ENCODE measurements around the gene RTRAF.
A peak's percentile ranks its signal among the peaks of the same experiment; 100 is the strongest.

Gene RTRAF

DNA sequence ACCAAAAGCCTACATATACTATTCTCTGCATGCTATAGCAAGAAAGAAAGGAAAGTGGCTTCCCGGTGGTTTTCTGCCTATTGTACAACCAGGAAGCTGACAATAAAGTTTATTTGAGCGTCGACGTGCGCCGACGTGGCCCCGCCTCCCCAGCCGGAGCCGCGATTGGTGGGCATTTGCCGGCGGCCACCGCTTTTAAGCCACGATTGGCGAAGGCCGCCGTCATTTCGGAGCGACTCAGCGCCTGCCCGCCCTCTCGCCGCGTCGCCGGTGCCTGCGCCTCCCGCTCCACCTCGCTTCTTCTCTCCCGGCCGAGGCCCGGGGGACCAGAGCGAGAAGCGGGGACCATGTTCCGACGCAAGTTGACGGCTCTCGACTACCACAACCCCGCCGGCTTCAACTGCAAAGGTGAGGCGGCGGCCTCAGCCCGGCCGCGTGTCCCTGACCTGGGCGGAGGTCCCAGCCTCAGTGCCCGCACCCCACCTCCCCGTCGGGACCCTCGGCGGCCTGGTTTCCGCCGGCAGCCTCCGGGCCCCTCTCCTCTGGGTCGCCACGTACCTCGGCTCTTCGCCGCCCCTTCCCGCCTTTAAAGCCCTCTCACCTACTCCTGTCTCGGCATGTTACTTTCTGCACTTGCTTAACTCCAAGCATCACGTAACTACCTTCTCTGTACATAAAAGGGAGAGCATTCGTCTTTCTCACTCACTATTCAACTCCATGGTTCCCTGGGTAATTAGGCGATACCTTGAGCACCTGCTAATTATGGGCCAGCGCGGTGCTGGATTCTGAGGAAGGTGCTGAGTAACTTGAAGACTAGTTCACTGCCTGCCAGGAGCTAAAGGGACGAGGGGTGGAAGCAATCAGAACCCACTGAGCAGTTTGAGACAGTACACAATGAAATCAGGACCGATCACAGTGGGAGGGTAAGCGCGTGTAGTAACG lies at the start of gene RTRAF:
Gene RTRAF (plus strand): TSS at position 254 of the 942 bp plus-strand sequence. CDS start 94 bp downstream, at position 348.
- H3K4me3 ChIP-seq (ENCODE audit: low read depth, low read length) = peak within 1 kb of the TSS; percentile 99
- TF ChIP-seq POLR2A (IDR thresholded peaks at IDR 0.05; ENCODE audit: extremely low read depth, insufficient read length) (peak; percentile 59), MYC (IDR thresholded peaks at IDR 0.05; ENCODE audit: low read depth, low read length) (peak; percentile 77)
- TF ChIP-seq, protein P1, sequence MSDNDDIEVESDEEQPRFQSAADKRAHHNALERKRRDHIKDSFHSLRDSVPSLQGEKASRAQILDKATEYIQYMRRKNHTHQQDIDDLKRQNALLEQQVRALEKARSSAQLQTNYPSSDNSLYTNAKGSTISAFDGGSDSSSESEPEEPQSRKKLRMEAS (IDR thresholded peaks at IDR 0.05; ENCODE audit: low read depth, low read length) = peak; percentile 65
- TF ChIP-seq, protein P2, sequence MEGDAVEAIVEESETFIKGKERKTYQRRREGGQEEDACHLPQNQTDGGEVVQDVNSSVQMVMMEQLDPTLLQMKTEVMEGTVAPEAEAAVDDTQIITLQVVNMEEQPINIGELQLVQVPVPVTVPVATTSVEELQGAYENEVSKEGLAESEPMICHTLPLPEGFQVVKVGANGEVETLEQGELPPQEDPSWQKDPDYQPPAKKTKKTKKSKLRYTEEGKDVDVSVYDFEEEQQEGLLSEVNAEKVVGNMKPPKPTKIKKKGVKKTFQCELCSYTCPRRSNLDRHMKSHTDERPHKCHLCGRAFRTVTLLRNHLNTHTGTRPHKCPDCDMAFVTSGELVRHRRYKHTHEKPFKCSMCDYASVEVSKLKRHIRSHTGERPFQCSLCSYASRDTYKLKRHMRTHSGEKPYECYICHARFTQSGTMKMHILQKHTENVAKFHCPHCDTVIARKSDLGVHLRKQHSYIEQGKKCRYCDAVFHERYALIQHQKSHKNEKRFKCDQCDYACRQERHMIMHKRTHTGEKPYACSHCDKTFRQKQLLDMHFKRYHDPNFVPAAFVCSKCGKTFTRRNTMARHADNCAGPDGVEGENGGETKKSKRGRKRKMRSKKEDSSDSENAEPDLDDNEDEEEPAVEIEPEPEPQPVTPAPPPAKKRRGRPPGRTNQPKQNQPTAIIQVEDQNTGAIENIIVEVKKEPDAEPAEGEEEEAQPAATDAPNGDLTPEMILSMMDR (IDR thresholded peaks at IDR 0.05; ENCODE audit: low read depth, low read length) = no peak
- peak; percentile 96 for DNase-seq (ENCODE audit: low read depth)

DNA sequence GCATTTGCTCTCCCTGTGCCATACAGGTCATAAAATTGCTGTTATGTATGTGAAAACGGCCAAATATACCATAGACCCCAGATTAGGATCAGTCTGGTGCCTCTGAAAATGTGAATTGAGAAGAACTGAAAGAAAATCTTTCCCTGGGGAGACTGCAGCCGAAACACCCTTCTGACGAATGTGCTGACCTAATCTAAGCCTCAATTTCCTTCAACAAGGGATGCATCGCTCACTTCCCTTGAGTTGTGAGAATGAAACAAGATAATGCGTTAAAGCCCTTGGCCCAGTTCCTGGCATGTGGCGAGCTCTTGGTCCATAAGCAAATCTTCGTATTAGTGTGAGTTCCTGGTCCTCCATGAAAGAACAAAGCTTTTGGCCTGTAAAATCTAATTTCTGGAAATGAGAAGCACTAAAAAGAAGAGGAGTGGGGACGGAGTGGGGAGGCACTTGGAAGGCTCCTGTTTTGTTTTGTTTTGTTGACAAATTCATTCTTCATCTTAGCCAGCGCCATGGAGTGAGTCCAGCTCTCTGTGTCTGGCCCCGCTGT lies 49.5 kb upstream of the RTRAF start:
- TF ChIP-seq, protein P2 (IDR thresholded peaks at IDR 0.05; ENCODE audit: low read depth, low read length) = no peak
- TF ChIP-seq MYC (IDR thresholded peaks at IDR 0.05; ENCODE audit: low read depth, low read length) (no peak), POLR2A (IDR thresholded peaks at IDR 0.05; ENCODE audit: extremely low read depth, insufficient read length) (no peak)
- TF ChIP-seq, protein P1 (IDR thresholded peaks at IDR 0.05; ENCODE audit: low read depth, low read length) = no peak
- H3K4me3 ChIP-seq (ENCODE audit: low read depth, low read length) = no peak overlapping the region
- DNase-seq (ENCODE audit: low read depth) = no peak

DNA sequence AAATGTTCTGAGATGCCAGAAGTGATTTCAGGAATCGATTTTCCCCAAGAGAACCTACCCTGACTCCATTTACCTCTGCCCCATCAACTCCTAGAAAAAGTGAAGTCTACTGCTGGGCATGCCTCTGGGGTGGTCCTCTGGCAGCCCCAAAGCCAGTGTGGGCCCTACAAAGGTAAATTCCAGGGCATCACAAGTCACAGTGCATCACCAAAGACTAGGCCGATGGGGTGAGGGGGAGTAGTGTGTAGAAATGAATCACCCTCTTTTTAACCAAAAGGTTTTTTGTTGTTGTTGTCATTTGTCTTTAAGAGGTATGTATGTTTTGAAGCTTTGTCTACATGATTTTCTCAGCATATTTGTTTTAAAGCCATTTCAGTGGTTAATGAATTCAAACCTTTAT lies 46.4 kb upstream of the RTRAF start:
- no peak overlapping the region for H3K4me3 ChIP-seq (ENCODE audit: low read depth, low read length)
- no peak for TF ChIP-seq POLR2A (IDR thresholded peaks at IDR 0.05; ENCODE audit: extremely low read depth, insufficient read length)
- no peak for DNase-seq (ENCODE audit: low read depth)

DNA sequence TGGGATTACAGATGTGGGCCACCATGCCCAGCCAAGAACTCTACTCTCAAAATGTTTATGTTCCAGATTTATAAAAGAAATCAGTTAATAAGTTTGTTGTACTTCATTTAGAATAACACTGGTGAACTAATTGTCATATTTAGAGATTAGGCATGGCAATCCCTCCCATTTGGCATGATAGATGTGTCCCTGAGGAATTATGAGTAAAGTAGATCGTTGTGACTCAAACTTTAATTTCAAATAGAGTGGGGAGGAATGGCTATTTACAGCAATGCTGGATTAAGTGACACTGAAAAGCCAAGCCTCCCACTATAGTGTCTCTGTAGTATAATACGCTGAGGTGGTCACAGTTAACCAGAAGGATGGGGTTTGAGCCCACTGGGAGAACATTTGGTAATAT lies 39.3 kb upstream of the RTRAF start:
- no peak overlapping the region for H3K4me3 ChIP-seq (ENCODE audit: low read depth, low read length)
- no peak for TF ChIP-seq MYC (IDR thresholded peaks at IDR 0.05; ENCODE audit: low read depth, low read length)
- TF ChIP-seq POLR2A (IDR thresholded peaks at IDR 0.05; ENCODE audit: extremely low read depth, insufficient read length) = no peak
- TF ChIP-seq, protein P2 (IDR thresholded peaks at IDR 0.05; ENCODE audit: low read depth, low read length) = no peak
- TF ChIP-seq, protein P1 (IDR thresholded peaks at IDR 0.05; ENCODE audit: low read depth, low read length) = no peak
- DNase-seq (ENCODE audit: low read depth) = no peak

DNA sequence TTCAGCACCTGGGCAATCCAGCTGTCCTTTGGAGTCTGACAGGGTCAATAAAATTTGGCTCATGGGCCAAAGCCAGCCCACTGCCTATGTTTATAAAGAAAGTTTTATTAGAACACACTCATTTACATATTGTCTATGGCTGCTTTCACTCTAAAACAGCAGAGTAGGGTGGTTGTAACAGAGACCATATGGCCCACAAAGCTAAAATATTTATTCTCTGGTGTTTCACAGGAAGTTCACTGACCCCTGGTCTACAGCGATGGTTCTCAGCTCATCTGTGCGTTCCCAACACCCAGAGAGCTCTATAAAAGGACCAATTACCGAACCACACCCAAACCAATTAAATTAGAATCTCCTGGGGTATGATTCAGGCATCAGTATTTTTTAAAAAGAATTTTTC lies 37.7 kb upstream of the RTRAF start:
- DNase-seq (ENCODE audit: low read depth) = no peak
- no peak overlapping the region for H3K4me3 ChIP-seq (ENCODE audit: low read depth, low read length)
- TF ChIP-seq POLR2A (IDR thresholded peaks at IDR 0.05; ENCODE audit: extremely low read depth, insufficient read length) = no peak
- TF ChIP-seq, protein P1 (IDR thresholded peaks at IDR 0.05; ENCODE audit: low read depth, low read length) = no peak
- no peak for TF ChIP-seq MYC (IDR thresholded peaks at IDR 0.05; ENCODE audit: low read depth, low read length)
- TF ChIP-seq, protein P2 (IDR thresholded peaks at IDR 0.05; ENCODE audit: low read depth, low read length) = no peak

DNA sequence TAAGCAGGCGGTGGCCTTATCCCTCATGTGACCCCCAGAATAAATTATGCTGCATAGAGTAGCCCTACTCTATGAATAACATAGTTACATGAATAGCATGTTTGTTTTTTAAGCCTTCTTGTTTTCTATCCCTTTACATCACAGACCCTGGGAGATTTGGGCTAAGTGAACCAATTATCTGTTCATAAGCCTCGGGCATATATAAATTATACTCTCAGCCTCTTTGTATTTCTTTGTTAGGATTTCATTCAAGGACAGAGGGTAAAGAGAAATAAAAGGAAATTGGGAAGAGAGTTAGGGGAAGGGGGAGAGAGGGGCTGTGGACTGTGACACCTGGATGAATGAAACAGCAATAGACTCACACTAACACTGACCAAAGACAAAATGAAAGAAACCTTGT lies 35.3 kb upstream of the RTRAF start:
- no peak overlapping the region for H3K4me3 ChIP-seq (ENCODE audit: low read depth, low read length)
- DNase-seq (ENCODE audit: low read depth) = no peak
- TF ChIP-seq, protein P2 (IDR thresholded peaks at IDR 0.05; ENCODE audit: low read depth, low read length) = no peak
- TF ChIP-seq POLR2A (IDR thresholded peaks at IDR 0.05; ENCODE audit: extremely low read depth, insufficient read length) = no peak
- TF ChIP-seq, protein P1 (IDR thresholded peaks at IDR 0.05; ENCODE audit: low read depth, low read length) = no peak
- no peak for TF ChIP-seq MYC (IDR thresholded peaks at IDR 0.05; ENCODE audit: low read depth, low read length)
